Stimulated activated CD4-positive, alpha-beta T cell treated with anti-CD3 and anti-CD28 coated beads, Interleukin-4, amount 100 ng/mL, for 1 hour (primary cell): Measurements from ENCODE around the gene GPR84.

ENCODE experiments used
- DNase-seq: peaks from one replicate; pipeline ENCODE4 v3.0.0-alpha.2; 2020

Gene GPR84

GRCh38 chr12:54364413-54364812 is at the start of gene GPR84:
TSS of gene GPR84 (minus strand) at chr12:54364486. CDS start at chr12:54363851, 635 bp downstream.
- DNase-seq: no peak

GRCh38 chr12:54413284-54414190 is 49.3 kb upstream of the GPR84 start:
- peak; percentile 51 for DNase-seq

- DNase-seq: no peak
Measured at GRCh38 chr12:54412786-54413185, 48.5 kb upstream of the GPR84 start.

- DNase-seq: no peak
Measured at GRCh38 chr12:54412348-54412747, 48.1 kb upstream of the GPR84 start.

- peak; percentile 56 for DNase-seq
Measured at GRCh38 chr12:54411391-54412241, 47.3 kb upstream of the GPR84 start.

- no peak for DNase-seq
Measured at GRCh38 chr12:54409267-54409666, 45.0 kb upstream of the GPR84 start.

- no peak for DNase-seq
Measured at GRCh38 chr12:54407183-54407905, 43.1 kb upstream of the GPR84 start.

GRCh38 chr12:54405573-54405972 is 41.3 kb upstream of the GPR84 start:
- no peak for DNase-seq

GRCh38 chr12:54405106-54405505 is 40.8 kb upstream of the GPR84 start:
- no peak for DNase-seq

GRCh38 chr12:54404061-54405004 is 40.0 kb upstream of the GPR84 start:
- DNase-seq: peak; percentile 56

GRCh38 chr12:54401119-54401518 is 36.8 kb upstream of the GPR84 start:
- no peak for DNase-seq

GRCh38 chr12:54398995-54399793 is 34.9 kb upstream of the GPR84 start:
- DNase-seq: peak; percentile 86

- no peak for DNase-seq
Measured at GRCh38 chr12:54398218-54398617, 33.9 kb upstream of the GPR84 start.

- DNase-seq: no peak
Measured at GRCh38 chr12:54397157-54397556, 32.9 kb upstream of the GPR84 start.

- no peak for DNase-seq
Measured at GRCh38 chr12:54395545-54395944, 31.3 kb upstream of the GPR84 start.

GRCh38 chr12:54394986-54395385 is 30.7 kb upstream of the GPR84 start:
- no peak for DNase-seq

GRCh38 chr12:54394281-54394719 is 30.0 kb upstream of the GPR84 start:
- no peak for DNase-seq

- DNase-seq: no peak
Measured at GRCh38 chr12:54393743-54394142, 29.5 kb upstream of the GPR84 start.

- no peak for DNase-seq
Measured at GRCh38 chr12:54393207-54393609, 28.9 kb upstream of the GPR84 start.

GRCh38 chr12:54392485-54393206 is 28.4 kb upstream of the GPR84 start:
- no peak for DNase-seq
